IPS DF 6.9 (cell line): ENCODE measurements around the gene HIGD2B.
"Not testable (repeated sequence)": the region's sequence is repeated elsewhere in the genome, so short reads cannot be mapped to it uniquely, and the experiment has no call there.

Experiments used
- DNase-seq: peaks from one replicate; pipeline ENCODE4 v3.0.0-alpha.2; 2013; ENCODE audit warnings: low read depth, low spot score
- H3K27ac ChIP-seq: one replicate; pipeline ENCODE4 v1.5.1; 2013; ENCODE audit warnings: low read length, control low read depth
- H3K27me3 ChIP-seq: 2 replicates; pipeline ENCODE4 v1.6.1; 2013; ENCODE audit warnings: mild to moderate bottlenecking, low read length; ENCODE audit not compliant: control insufficient read depth, insufficient read depth
- H3K36me3 ChIP-seq: 2 replicates; pipeline ENCODE4 v1.6.1; 2013; ENCODE audit warnings: low read length; ENCODE audit not compliant: control insufficient read depth, insufficient read depth
- H3K4me1 ChIP-seq: 2 replicates; pipeline ENCODE4 v1.6.1; 2013; ENCODE audit warnings: low read length; ENCODE audit not compliant: control insufficient read depth, insufficient read depth
- H3K4me3 ChIP-seq: 2 replicates; pipeline ENCODE4 v1.5.1; 2013; ENCODE audit warnings: mild to moderate bottlenecking, low read length
- H3K9me3 ChIP-seq: 2 replicates; pipeline ENCODE4 v1.6.1; 2013; ENCODE audit warnings: low read length, inconsistent platforms; ENCODE audit not compliant: control insufficient read depth, insufficient read depth
- WGBS: extraction: QIAGEN DNeasy Blood & Tissue Kit; methylation state at CpG from one replicate; pipeline ENCODE4 v1.1.7; 2013; ENCODE audit warnings: mixed read lengths, missing lambda C conversion rate; ENCODE audit not compliant: insufficient read length, insufficient coverage; 5-methylcytosine and 5-hydroxymethylcytosine counted together

Gene HIGD2B

GRCh38 chr15:72685925-72686794, at the start of gene HIGD2B, which contains the start of gene BBS4:
Gene HIGD2B, minus strand, starts transcription at chr15:72686182. Its CDS starts 9,808 bp downstream, at chr15:72676374.
Gene BBS4, plus strand, starts transcription at chr15:72686207. Its CDS starts 21 bp downstream, at chr15:72686228.
- Histone ChIP-seq H3K36me3 (no peaks in the 10 kb centered on the region), H3K27me3 (no peaks in the 10 kb centered on the region), H3K9me3 (no peaks in the 10 kb centered on the region), H3K27ac (no peak within 1 kb of the TSS), H3K4me3 (peak within 1 kb of the TSS; percentile 70), H3K4me1 (no peaks in the 10 kb centered on the region)
- DNase-seq = peak; percentile 72
- WGBS = no CpG with 5 or more reads among the region's 49 CpGs

GRCh38 chr15:72735111-72735510, 49.1 kb upstream of the HIGD2B start:
- WGBS = no CpG with 5 or more reads among the region's 2 CpGs
- Histone ChIP-seq H3K4me1 (no peaks in the 10 kb centered on the region), H3K4me3 (no peak overlapping the region), H3K9me3 (no peaks in the 10 kb centered on the region), H3K27ac (no peak overlapping the region), H3K36me3 (no peaks in the 10 kb centered on the region; the same call in 1 of the 2 replicates), H3K27me3 (no peaks in the 10 kb centered on the region)
- no peak for DNase-seq

- no peak overlapping the region for H3K27ac ChIP-seq
- no peak for DNase-seq
- no CpG with 5 or more reads among the region's 2 CpGs for WGBS
- no peaks in the 10 kb centered on the region for H3K9me3 ChIP-seq
- H3K27me3 ChIP-seq = no peaks in the 10 kb centered on the region
- H3K4me3 ChIP-seq = no peak overlapping the region
- H3K36me3 ChIP-seq = no peaks in the 10 kb centered on the region; the same call in 1 of the 2 replicates
- H3K4me1 ChIP-seq = no peaks in the 10 kb centered on the region
These were observed 48.2 kb upstream of the HIGD2B start for GRCh38 chr15:72733941-72734738.

- Histone ChIP-seq H3K27ac (no peak overlapping the region), H3K36me3 (no peaks in the 10 kb centered on the region; the same call in 1 of the 2 replicates), H3K4me1 (no peaks in the 10 kb centered on the region), H3K9me3 (no peaks in the 10 kb centered on the region), H3K27me3 (no peaks in the 10 kb centered on the region), H3K4me3 (no peak overlapping the region)
- no peak for DNase-seq
- no CpG with 5 or more reads among the region's 4 CpGs for WGBS
These were observed 46.5 kb upstream of the HIGD2B start for GRCh38 chr15:72732516-72732915.

GRCh38 chr15:72732086-72732485, 46.1 kb upstream of the HIGD2B start:
- no peak overlapping the region for H3K27ac ChIP-seq
- DNase-seq = no peak
- H3K4me1 ChIP-seq = no peaks in the 10 kb centered on the region
- H3K4me3 ChIP-seq = no peak overlapping the region
- H3K27me3 ChIP-seq = no peaks in the 10 kb centered on the region
- H3K36me3 ChIP-seq = no peaks in the 10 kb centered on the region; the same call in 1 of the 2 replicates
- H3K9me3 ChIP-seq = no peaks in the 10 kb centered on the region

GRCh38 chr15:72728821-72729220, 42.8 kb upstream of the HIGD2B start:
- Histone ChIP-seq H3K27ac (no peak overlapping the region), H3K36me3 (no peaks in the 10 kb centered on the region), H3K27me3 (no peaks in the 10 kb centered on the region), H3K4me1 (no peaks in the 10 kb centered on the region), H3K4me3 (no peak overlapping the region), H3K9me3 (no peaks in the 10 kb centered on the region)
- DNase-seq = no peak
- WGBS = no CpG with 5 or more reads among the region's 1 CpG

- WGBS = no CpG with 5 or more reads among the region's 1 CpG
- not testable (repeated sequence) for H3K4me1 ChIP-seq
These were observed 42.3 kb upstream of the HIGD2B start for GRCh38 chr15:72728249-72728648.

GRCh38 chr15:72727154-72727553, 41.2 kb upstream of the HIGD2B start:
- H3K27me3 ChIP-seq = no peaks in the 10 kb centered on the region
- no peak overlapping the region for H3K27ac ChIP-seq
- H3K4me1 ChIP-seq = peaks cover 2% of the 10 kb centered on the region; the same call in 1 of the 2 replicates
- DNase-seq = no peak
- H3K36me3 ChIP-seq = no peaks in the 10 kb centered on the region
- no peak overlapping the region for H3K4me3 ChIP-seq
- H3K9me3 ChIP-seq = no peaks in the 10 kb centered on the region

More at GRCh38 chr15:72728249-72728648, 42.3 kb upstream of the HIGD2B start:
- H3K27ac ChIP-seq, H3K4me3 ChIP-seq, H3K9me3 ChIP-seq, H3K36me3 ChIP-seq, DNase-seq, H3K27me3 ChIP-seq: not testable (repeated sequence)

- not testable (repeated sequence) for H3K27me3 ChIP-seq, H3K36me3 ChIP-seq, H3K9me3 ChIP-seq, H3K4me1 ChIP-seq, DNase-seq, H3K4me3 ChIP-seq, H3K27ac ChIP-seq
- no CpG with 5 or more reads among the region's 6 CpGs for WGBS
These were observed 39.9 kb upstream of the HIGD2B start for GRCh38 chr15:72725851-72726250.

GRCh38 chr15:72725446-72725845, 39.5 kb upstream of the HIGD2B start:
- WGBS = 100% methylated on average over 2 of the region's 3 CpGs
- Histone ChIP-seq H3K36me3 (no peaks in the 10 kb centered on the region), H3K27me3 (no peaks in the 10 kb centered on the region), H3K9me3 (no peaks in the 10 kb centered on the region), H3K4me1 (peaks cover 2% of the 10 kb centered on the region; the same call in 1 of the 2 replicates), H3K4me3 (no peak overlapping the region), H3K27ac (no peak overlapping the region)
- no peak for DNase-seq
